Fibroblast of villous mesenchyme (primary cell): ENCODE data around the gene PSMD14. TPM values are rescaled to one million over a fixed set of nuclear protein-coding genes. Genes with fewer than 3 reads are reported as not detected.

ENCODE experiments used
- DNase-seq: peaks from one replicate; pipeline ENCODE4 v3.0.0-alpha.2; 2010; ENCODE audit warnings: low read depth
- H3K4me3 ChIP-seq: 2 replicates; pipeline ENCODE4 v1.5.1; 2011; ENCODE audit warnings: low read depth, mild to moderate bottlenecking, low read length
- total RNA-seq: library from RNA; depleted of rRNA; stranded (reverse); fragments of >200 nt; gene quantifications from 2 replicates; pipeline ENCODE4 v1.2.3, GENCODE V29; 2012
- TF ChIP-seq, protein P1 (sequence below): IDR thresholded peaks from 2 replicates; pipeline ENCODE4 v1.5.1; 2012; ENCODE audit warnings: low read depth, mild to moderate bottlenecking, low read length; ENCODE audit not compliant: insufficient read depth

PSMD14 gene
- total RNA-seq, 1 donor: 121 TPM

DNA sequence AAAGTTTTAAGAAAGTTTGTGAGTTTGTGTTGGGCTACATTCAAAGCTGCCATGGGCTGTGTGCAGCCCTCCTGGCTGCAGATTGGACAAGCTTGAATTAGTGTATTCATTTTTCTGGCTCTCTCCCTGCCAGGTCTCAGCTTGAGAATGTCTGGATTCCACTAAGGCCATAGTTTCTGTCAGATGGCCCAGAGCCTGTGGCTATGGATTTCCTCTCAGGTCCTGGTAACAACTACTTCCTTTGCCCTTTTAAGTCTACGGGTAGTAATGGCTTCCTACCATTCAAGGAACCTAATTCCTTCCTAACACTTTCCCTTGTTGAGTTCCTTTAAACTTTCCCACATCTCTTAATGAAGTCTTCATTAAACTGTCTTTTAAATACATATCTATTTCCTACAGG, 24.3 kb upstream of the PSMD14 start:
- H3K4me3 ChIP-seq: no peak overlapping the region
- DNase-seq: no peak
- TF ChIP-seq, protein P1, sequence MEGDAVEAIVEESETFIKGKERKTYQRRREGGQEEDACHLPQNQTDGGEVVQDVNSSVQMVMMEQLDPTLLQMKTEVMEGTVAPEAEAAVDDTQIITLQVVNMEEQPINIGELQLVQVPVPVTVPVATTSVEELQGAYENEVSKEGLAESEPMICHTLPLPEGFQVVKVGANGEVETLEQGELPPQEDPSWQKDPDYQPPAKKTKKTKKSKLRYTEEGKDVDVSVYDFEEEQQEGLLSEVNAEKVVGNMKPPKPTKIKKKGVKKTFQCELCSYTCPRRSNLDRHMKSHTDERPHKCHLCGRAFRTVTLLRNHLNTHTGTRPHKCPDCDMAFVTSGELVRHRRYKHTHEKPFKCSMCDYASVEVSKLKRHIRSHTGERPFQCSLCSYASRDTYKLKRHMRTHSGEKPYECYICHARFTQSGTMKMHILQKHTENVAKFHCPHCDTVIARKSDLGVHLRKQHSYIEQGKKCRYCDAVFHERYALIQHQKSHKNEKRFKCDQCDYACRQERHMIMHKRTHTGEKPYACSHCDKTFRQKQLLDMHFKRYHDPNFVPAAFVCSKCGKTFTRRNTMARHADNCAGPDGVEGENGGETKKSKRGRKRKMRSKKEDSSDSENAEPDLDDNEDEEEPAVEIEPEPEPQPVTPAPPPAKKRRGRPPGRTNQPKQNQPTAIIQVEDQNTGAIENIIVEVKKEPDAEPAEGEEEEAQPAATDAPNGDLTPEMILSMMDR: no peak

DNA sequence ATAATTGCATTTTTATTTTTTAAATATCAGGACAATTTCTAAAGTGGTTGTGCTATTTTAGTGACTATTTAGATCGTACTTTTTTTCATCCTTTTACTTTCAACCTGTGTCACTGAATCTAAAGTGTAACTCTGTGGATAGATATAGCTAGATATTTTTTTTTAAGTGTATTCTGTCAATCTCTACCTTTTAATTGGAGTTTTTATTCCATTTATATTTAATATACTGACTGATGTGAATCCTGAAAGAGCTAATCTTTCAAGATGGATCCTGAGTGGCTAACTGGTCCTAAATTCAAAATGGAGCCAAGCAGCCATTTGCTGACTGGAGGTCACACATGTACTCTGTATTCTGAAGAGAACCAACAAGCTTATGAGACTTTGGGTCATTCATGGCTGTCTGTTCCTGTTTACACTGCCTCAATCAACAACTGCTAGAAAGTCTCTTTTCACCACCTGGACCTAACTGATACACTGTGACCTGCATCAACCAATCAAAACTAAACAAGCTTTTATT, 4.6 kb upstream of the PSMD14 start:
- TF ChIP-seq, protein P1: no peak
- no peak for DNase-seq
- H3K4me3 ChIP-seq: no peak overlapping the region

DNA sequence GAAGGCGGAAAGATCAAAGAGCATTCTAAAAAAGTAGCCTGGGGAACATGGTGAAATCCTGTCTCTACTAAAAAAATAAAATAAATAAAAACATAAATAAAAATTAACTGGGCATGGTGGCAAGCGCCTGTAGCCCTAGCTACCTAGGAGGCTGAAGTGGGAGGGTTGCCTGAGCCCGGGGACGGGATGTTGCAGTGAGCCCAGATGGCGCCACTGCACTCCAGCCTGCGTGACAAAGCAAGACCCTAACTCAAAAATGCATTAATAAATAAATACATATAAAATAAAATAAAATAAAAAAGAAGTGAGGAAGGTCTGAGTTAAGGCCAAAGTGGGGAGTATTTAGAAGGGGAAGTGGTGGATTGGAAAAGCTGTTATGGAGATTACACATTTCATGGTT, 1.3 kb upstream of the PSMD14 start:
- TF ChIP-seq, protein P1: no peak
- no peak overlapping the region for H3K4me3 ChIP-seq
- DNase-seq: no peak

DNA sequence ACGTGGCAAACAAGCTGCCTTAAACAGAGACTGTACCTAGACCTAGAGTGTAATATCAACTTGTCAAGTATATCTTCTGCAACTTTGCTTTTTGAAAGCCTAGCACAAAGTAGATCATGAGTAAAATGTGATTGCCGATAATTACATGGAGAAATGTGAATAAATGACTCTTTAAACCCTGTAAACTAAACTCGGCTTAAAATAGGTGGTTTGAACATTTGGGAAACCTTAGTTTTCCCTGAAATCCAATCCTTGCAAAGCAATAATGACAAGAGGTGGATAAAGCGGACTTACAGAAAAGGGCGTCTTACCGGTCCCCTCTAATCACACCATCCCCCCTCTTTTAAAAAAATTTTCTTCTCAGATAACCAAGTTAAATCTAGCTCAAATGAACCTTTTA, 549 bp upstream of the PSMD14 start:
- no peak for DNase-seq
- H3K4me3 ChIP-seq: peak overlapping the region; percentile 83
- TF ChIP-seq, protein P1: no peak

DNA sequence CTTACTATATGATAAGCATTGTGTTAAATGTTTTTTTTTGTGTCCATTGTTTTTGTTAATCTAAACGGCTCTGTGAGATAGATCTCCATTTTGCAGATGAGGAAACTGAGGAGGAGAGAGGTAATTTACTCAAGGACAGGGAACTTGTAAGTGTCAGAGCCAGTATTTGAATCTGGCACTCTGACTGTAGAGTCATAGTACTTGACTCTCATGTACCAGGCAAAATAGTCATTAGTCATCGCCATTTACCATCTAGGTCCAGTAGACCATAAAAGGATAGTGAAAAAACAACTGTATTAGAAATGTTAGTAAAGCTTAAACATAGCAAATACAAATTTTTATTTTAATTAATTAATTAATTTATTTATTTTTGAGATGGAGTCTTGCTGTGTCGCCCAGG, 4.8 kb downstream of the PSMD14 start:
- TF ChIP-seq, protein P1: no peak
- no peak for DNase-seq
- H3K4me3 ChIP-seq: no peak overlapping the region

DNA sequence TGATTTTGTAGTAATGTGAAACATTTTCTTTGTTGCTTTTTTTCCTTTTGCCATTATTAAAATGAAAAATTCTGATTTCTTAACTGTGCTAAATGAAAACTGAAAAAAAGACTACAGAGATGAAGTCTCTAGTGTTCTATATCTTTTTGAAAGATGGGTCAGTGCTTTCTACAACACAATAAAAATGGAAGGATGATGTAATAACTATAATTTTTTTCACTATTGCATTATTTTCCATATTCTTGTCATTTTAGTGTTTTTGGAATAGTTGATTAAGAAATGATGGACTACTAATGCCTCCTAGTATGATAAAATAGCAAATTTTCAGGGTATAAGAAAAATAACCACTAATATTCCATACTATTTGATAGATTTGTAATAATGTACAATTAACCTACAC, 7.2 kb downstream of the PSMD14 start:
- no peak overlapping the region for H3K4me3 ChIP-seq
- DNase-seq: no peak
- TF ChIP-seq, protein P1: no peak

DNA sequence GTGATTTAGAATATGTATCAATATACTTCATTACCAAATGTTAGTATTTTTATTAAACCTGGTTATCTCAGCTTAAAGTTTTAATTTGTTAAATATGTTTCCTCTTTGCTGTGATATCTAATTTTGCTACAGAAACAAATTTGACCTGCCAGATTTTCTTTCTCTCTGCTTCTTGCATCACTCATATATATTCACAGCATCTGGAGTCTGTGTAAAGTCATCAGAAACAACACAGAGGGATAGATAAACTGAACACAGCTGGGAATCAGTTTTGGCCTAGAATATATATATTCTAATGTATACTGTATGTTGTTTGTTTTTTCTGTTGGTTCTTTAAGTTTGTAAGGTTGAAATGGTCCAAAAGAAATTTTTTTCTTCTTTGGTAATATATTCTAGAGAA, 8.5 kb downstream of the PSMD14 start:
- TF ChIP-seq, protein P1: no peak
- DNase-seq: no peak
- no peak overlapping the region for H3K4me3 ChIP-seq
